Karpas-422 (cell line): ENCODE data around the gene ZBTB47. TPM values are rescaled to one million over a fixed set of nuclear protein-coding genes. Genes with fewer than 3 reads are reported as not detected.
A peak's percentile ranks its signal among the peaks of the same experiment; 100 is the strongest.

Experiments used
- DNase-seq: peaks from one replicate; pipeline ENCODE4 v3.0.0-alpha.2; 2015
- H2AFZ ChIP-seq: fragments of 200-600 bp; sonication (generic); 2 replicates; pipeline ENCODE4 v1.6.1; 2014; ENCODE audit warnings: antibody characterized with exemption, low read length, mixed read lengths
- H3K27ac ChIP-seq: fragments of 200-600 bp; sonication (generic); 2 replicates; pipeline ENCODE4 v1.5.1; 2014; ENCODE audit warnings: mild to moderate bottlenecking, low read length, moderate library complexity
- H3K27me3 ChIP-seq: fragments of 200-600 bp; sonication (generic); 2 replicates; pipeline ENCODE4 v1.6.1; 2014; ENCODE audit warnings: low read length, mixed read lengths
- H3K36me3 ChIP-seq: fragments of 200-600 bp; sonication (generic); 2 replicates; pipeline ENCODE4 v1.6.1; 2014; ENCODE audit warnings: low read length, mixed read lengths; ENCODE audit not compliant: insufficient read depth
- H3K4me1 ChIP-seq: fragments of 200-600 bp; sonication (generic); 2 replicates; pipeline ENCODE4 v1.6.1; 2014; ENCODE audit warnings: mild to moderate bottlenecking, low read length, mixed read lengths
- H3K4me2 ChIP-seq: fragments of 200-600 bp; sonication (generic); 2 replicates; pipeline ENCODE4 v1.6.1; 2014; ENCODE audit warnings: low read length, low read depth, mild to moderate bottlenecking; ENCODE audit not compliant: poor library complexity, severe bottlenecking
- H3K4me3 ChIP-seq: fragments of 200-600 bp; sonication (generic); 2 replicates; pipeline ENCODE4 v1.5.1; 2014; ENCODE audit warnings: mild to moderate bottlenecking, antibody characterized with exemption, low read length, mixed read lengths
- H3K79me2 ChIP-seq: fragments of 200-600 bp; sonication (generic); 2 replicates; pipeline ENCODE4 v1.6.1; 2014; ENCODE audit warnings: mild to moderate bottlenecking, low read length, mixed read lengths
- H3K9ac ChIP-seq: fragments of 200-600 bp; sonication (generic); 2 replicates; pipeline ENCODE4 v1.6.0; 2014; ENCODE audit warnings: low read length
- H3K9me2 ChIP-seq: fragments of 200-600 bp; sonication (generic), shearing (Covaris generic); replicated peaks from 2 replicates; pipeline ENCODE4 v1.6.0; 2014; ENCODE audit warnings: mild to moderate bottlenecking, low read length, moderate library complexity; ENCODE audit not compliant: insufficient read depth
- H3K9me3 ChIP-seq: fragments of 300-700, 200-600 bp; sonication (generic); 2 replicates; pipeline ENCODE4 v1.6.1; 2014; ENCODE audit warnings: low read length, mixed read lengths
- H4K20me1 ChIP-seq: fragments of 200-600 bp; sonication (generic); 2 replicates; pipeline ENCODE4 v1.6.1; 2014; ENCODE audit warnings: mild to moderate bottlenecking, antibody characterized with exemption, low read length, low read depth; ENCODE audit not compliant: insufficient read depth
- total RNA-seq: library from RNA; depleted of rRNA; stranded (reverse); fragments of >200 nt; shearing (Covaris generic); gene quantifications from 2 replicates; pipeline ENCODE4 v1.2.3, GENCODE V29; 2014; ENCODE audit warnings: low replicate concordance

ZBTB47 gene
- total RNA-seq, 1 experiment from 2014 or later, result 0.07 TPM

DNA sequence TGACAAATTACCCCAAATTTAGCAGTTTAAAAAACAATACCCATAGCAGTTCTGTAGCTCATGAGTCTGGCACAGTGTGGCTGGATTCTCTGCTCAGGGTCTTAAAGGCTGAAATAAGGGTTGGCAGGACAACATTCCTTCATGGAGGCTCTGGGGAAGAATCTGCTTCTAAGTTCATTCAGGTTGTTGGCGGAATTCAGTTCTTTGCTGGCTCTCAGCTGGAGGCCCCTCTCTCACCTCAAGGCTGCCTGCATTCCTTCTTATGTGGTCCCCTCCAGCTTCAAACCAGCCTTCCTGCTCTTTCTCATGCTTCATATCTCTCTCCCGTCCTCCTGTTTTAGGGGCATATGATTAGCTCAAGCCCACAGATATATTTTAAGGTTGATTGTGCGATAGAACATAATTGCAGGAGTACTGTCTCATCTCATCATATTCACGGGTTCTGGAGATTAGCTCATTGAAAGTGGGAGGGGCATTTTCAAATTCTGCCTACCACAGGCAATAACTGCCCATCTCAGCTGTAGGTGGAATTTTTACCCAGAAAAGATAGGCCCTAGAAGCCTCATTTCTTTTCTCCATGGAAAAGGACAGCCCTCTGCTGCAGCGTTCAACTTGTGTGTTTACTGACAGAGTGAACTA, 5.6 kb upstream of the ZBTB47 start:
- H4K20me1 ChIP-seq, result no peaks in the 10 kb centered on the region
- peaks cover 49% of the 10 kb centered on the region; the same call in 1 of the 2 replicates for H3K36me3 ChIP-seq

DNA sequence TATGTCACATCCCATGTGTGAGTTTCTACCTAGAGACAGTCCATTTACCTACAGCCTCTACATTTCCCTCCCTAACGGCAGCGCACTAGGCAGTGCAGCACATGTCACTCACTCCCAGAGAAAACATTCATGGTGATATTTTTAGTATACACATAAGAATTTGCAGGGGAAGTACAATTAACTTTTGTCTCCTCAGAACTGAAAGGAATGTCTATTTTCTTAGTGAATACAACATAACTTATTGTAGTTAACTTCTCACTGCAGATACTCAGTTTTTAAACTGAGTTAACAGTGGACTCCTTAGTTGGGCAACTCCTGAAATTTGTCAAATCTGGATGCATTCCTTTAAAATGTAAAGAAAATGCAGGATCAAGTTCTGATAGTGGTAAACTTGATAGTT, 4.5 kb upstream of the ZBTB47 start:
- Histone ChIP-seq H3K4me1 (peaks cover 32% of the 10 kb centered on the region), H4K20me1 (no peaks in the 10 kb centered on the region), H3K27ac (no peak overlapping the region), H2AFZ (no peak overlapping the region), H3K4me3 (no peak overlapping the region), H3K9me3 (no peaks in the 10 kb centered on the region), H3K9ac (no peak overlapping the region), H3K9me2 (no peaks in the 10 kb centered on the region), H3K27me3 (no peaks in the 10 kb centered on the region), H3K79me2 (no peaks in the 10 kb centered on the region), H3K36me3 (peaks cover 39% of the 10 kb centered on the region; the same call in 1 of the 2 replicates), H3K4me2 (no peak overlapping the region)
- DNase-seq, result no peak

More for the DNA sequence above, 5.6 kb upstream of the ZBTB47 start:
- H3K4me3 ChIP-seq, result no peak overlapping the region
- H2AFZ ChIP-seq, result no peak overlapping the region
- H3K9me2 ChIP-seq, result no peaks in the 10 kb centered on the region
- H3K4me1 ChIP-seq, result peaks cover 27% of the 10 kb centered on the region
- H3K4me2 ChIP-seq, result no peak overlapping the region
- H3K9ac ChIP-seq, result no peak overlapping the region
- H3K79me2 ChIP-seq, result no peaks in the 10 kb centered on the region
- DNase-seq, result no peak
- no peaks in the 10 kb centered on the region for H3K9me3 ChIP-seq
- H3K27me3 ChIP-seq, result no peaks in the 10 kb centered on the region
- no peak overlapping the region for H3K27ac ChIP-seq

DNA sequence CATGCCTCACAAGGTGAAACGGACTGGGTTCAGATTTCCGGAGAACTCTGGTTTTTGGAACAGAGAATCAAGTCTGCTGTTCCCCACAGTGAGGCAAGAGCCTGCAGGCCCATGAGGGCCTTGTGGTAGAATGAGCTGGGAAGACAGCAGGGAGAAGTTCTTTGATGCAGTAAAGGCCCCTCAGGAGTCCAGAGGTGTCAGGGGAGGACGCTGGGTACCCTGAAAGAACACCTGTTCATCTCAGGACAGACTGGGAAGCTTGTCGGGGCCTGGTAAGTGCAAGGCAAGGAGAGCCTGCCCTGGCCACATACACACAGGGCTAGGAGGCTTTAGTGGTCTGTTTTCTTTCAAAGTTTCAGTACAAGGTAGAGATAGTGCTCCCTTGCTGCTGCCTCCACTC, 3.7 kb upstream of the ZBTB47 start:
- no peaks in the 10 kb centered on the region for H3K9me3 ChIP-seq
- no peaks in the 10 kb centered on the region for H4K20me1 ChIP-seq
- H3K79me2 ChIP-seq, result no peaks in the 10 kb centered on the region
- no peak overlapping the region for H3K9ac ChIP-seq
- H3K27me3 ChIP-seq, result no peaks in the 10 kb centered on the region
- no peak overlapping the region for H2AFZ ChIP-seq
- H3K36me3 ChIP-seq, result peaks cover 32% of the 10 kb centered on the region; the same call in 1 of the 2 replicates
- peak overlapping the region; percentile 77; the same call in 1 of the 2 replicates for H3K27ac ChIP-seq
- DNase-seq, result no peak
- H3K9me2 ChIP-seq, result no peaks in the 10 kb centered on the region
- H3K4me2 ChIP-seq, result no peak overlapping the region
- H3K4me1 ChIP-seq, result peaks cover 32% of the 10 kb centered on the region
- H3K4me3 ChIP-seq, result no peak overlapping the region

DNA sequence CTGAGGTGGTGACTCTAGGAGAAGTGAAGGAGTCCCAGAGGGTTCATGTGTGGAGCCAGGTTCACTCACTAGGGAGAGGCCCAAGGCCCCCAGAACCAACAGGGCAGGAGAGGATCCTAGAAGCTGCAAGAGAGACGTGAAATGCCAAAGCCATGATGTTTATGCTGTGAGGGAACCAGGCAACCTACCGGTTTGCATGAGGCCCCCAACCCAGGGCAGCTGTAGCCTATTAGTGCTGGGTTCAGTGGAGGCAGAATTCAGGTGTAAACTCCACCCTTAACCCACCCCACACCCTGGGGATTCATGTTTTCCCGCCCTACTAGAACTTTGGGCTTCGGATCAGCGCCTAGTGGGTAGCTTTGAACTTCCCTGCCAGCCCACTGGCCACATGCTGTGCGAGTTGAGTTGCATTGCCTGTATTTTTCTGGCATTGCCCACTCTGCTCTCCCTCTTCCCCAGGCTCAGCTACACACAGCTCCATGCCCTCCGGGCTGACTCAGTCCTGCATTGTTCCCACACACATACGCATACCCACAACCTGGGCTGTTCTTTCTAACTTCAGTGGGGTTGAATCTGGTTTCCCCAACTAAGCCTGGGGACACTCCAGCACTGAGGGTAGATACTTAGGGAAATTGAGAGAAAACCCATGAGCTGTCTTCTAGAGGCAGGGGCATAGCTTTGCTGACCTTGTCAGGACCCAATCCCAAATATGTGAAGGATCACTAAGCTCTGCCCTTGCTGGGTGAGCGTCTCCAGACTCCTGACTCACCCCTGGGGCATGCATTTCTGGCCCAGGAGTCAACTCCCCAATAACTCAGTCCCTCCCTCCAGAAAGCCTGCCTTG, 2.0 kb upstream of the ZBTB47 start:
- Histone ChIP-seq H3K9ac (peak overlapping the region; percentile 12), H3K27ac (peak overlapping the region; percentile 77), H3K36me3 (peaks cover 17% of the 10 kb centered on the region; the same call in 1 of the 2 replicates), H2AFZ (no peak overlapping the region), H4K20me1 (no peaks in the 10 kb centered on the region), H3K9me2 (no peaks in the 10 kb centered on the region), H3K9me3 (no peaks in the 10 kb centered on the region), H3K4me2 (peak overlapping the region; percentile 40), H3K79me2 (no peaks in the 10 kb centered on the region), H3K27me3 (no peaks in the 10 kb centered on the region), H3K4me1 (peaks cover 32% of the 10 kb centered on the region), H3K4me3 (no peak overlapping the region)
- no peak for DNase-seq

DNA sequence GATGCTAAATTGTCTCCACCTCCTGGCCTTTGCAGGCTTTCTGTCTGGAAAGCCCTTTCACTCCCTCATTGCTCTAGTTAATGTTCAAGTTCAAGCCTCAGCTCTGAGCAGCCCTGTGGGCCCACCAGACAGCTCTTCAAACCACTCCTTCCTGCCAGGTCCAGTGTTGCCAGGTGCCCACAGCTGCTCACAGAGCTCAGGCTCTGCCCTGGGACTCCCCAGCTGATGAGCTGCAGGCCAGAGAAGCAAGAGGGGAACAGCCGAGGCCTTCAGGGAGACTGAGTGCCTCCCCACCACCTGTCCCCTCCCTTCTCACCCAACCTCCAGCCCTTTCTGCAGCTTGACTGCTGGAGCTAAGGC, 1.3 kb upstream of the ZBTB47 start:
- Histone ChIP-seq H3K27me3 (no peaks in the 10 kb centered on the region), H3K4me2 (peak overlapping the region; percentile 40), H3K9ac (peak overlapping the region; percentile 12), H3K36me3 (peaks cover 16% of the 10 kb centered on the region; the same call in 1 of the 2 replicates), H3K27ac (peak overlapping the region; percentile 77), H4K20me1 (no peaks in the 10 kb centered on the region), H3K79me2 (no peaks in the 10 kb centered on the region), H2AFZ (0 out of 2 replicates have a peak overlapping the region, but pooled peaks have one; percentile 58), H3K9me3 (no peaks in the 10 kb centered on the region), H3K9me2 (no peaks in the 10 kb centered on the region), H3K4me1 (peaks cover 32% of the 10 kb centered on the region), H3K4me3 (no peak overlapping the region)
- DNase-seq, result peak; percentile 63

DNA sequence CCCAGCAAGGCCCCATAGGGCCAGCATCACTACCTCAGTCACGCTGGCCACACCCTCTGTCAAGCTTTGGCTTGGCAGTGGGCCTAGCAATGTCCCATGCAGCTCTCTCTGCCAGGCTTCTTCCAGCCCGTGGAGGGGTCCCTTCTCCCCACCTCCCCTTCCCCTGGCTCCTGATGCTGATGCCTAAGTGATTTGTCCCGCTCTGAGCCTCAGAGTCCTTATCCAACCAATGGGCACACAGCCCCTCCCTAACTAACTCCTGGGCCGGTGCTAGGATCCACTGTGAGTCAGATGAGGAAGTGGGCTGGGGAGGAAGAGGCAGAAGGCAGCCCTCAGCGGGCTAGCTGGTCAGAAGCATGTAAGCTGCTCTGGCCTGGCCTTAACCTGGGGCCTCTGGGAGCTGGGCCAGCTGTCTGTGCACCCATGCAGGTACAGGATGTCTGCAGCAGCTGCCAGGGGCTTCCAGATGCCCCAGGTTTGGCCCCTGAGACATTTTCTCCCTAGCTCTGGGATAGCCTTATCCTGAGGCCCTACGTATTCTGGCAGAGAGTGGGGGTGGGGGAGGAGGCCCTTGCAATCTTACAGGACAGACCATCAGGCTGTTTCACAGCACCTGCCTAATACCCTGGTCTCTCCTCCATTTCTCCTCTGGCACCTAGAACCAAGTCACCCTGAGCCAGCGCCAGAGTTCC, 740 bp upstream of the ZBTB47 start:
- Histone ChIP-seq H3K4me2 (peak overlapping the region; percentile 40), H3K36me3 (peaks cover 11% of the 10 kb centered on the region; the same call in 1 of the 2 replicates), H3K9me3 (no peaks in the 10 kb centered on the region), H3K27ac (peak overlapping the region; percentile 77), H3K4me3 (no peak overlapping the region), H2AFZ (peak overlapping the region; percentile 58; the same call in 1 of the 2 replicates), H3K79me2 (no peaks in the 10 kb centered on the region), H3K4me1 (peaks cover 32% of the 10 kb centered on the region), H4K20me1 (no peaks in the 10 kb centered on the region), H3K9me2 (no peaks in the 10 kb centered on the region), H3K9ac (peak overlapping the region; percentile 12), H3K27me3 (no peaks in the 10 kb centered on the region)
- peak; percentile 70 for DNase-seq

DNA sequence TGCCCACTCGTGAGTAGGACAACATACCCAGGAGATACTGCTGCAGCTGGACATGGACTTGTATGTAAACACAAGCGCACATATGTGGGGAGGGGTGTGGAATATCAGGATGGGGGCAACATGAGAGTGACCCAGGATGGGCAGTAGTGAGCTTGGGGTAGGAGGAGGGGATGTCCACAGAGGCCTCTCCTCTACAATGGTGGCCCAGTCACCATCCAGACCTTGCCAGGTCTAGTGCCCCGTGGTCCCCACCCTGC, 266 bp upstream of the ZBTB47 start:
- DNase-seq, result no peak
- H3K4me2 ChIP-seq, result no peak overlapping the region
- no peaks in the 10 kb centered on the region for H3K27me3 ChIP-seq
- no peaks in the 10 kb centered on the region for H3K9me2 ChIP-seq
- no peaks in the 10 kb centered on the region for H3K9me3 ChIP-seq
- no peaks in the 10 kb centered on the region for H4K20me1 ChIP-seq
- peaks cover 32% of the 10 kb centered on the region for H3K4me1 ChIP-seq
- H3K79me2 ChIP-seq, result no peaks in the 10 kb centered on the region
- peaks cover 7% of the 10 kb centered on the region; the same call in 1 of the 2 replicates for H3K36me3 ChIP-seq
- no peak overlapping the region for H2AFZ ChIP-seq
- H3K4me3 ChIP-seq, result no peak overlapping the region
- H3K27ac ChIP-seq, result peak overlapping the region; percentile 77
- no peak overlapping the region for H3K9ac ChIP-seq
